OCI-LY3 (cell line): Measurements from ENCODE around the gene ZNF467.

ENCODE experiments used
- H2AFZ ChIP-seq: fragments of 200-600, 300-600 bp; shearing (Covaris generic); 2 replicates; pipeline ENCODE4 v1.6.0; 2014; ENCODE audit warnings: antibody characterized with exemption, low read depth, low read length
- H3K27ac ChIP-seq: fragments of 200-600, 300-600 bp; sonication (generic); 2 replicates; pipeline ENCODE4 v1.5.1; 2014; ENCODE audit warnings: mild to moderate bottlenecking, low read length, moderate library complexity, mixed read lengths
- H3K27me3 ChIP-seq: fragments of 200-600, 300-600 bp; sonication (generic); 2 replicates; pipeline ENCODE4 v1.6.1; 2014; ENCODE audit warnings: low read depth, low read length, mixed read lengths
- H3K36me3 ChIP-seq: fragments of 200-600, 300-600 bp; sonication (generic); replicated peaks from 2 replicates; pipeline ENCODE3; 2014; ENCODE audit warnings: low read depth, low read length, mixed read lengths
- H3K4me1 ChIP-seq: fragments of 300-600, 200-600 bp; sonication (generic); 2 replicates; pipeline ENCODE4 v1.6.1; 2014; ENCODE audit warnings: low read length, mixed read lengths
- H3K4me2 ChIP-seq: fragments of 200-600, 300-600 bp; sonication (generic); 2 replicates; pipeline ENCODE4 v1.6.1; 2014; ENCODE audit warnings: low read length, mixed read lengths
- H3K4me3 ChIP-seq: fragments of 300-600, 200-600 bp; sonication (generic); 2 replicates; pipeline ENCODE4 v1.5.1; 2014; ENCODE audit warnings: antibody characterized with exemption, mild to moderate bottlenecking, low read length, moderate library complexity
- H3K79me2 ChIP-seq: fragments of 300-600, 200-600 bp; shearing (Covaris generic); 2 replicates; pipeline ENCODE4 v1.6.1; 2014; ENCODE audit warnings: mild to moderate bottlenecking, low read length, mixed read lengths
- H3K9ac ChIP-seq: fragments of 300-600, 200-600 bp; shearing (Covaris generic); 2 replicates; pipeline ENCODE4 v1.6.0; 2014; ENCODE audit warnings: mild to moderate bottlenecking, low read length, moderate library complexity
- H3K9me3 ChIP-seq: fragments of 200-600, 300-600 bp; shearing (Covaris generic); 2 replicates; pipeline ENCODE4 v1.6.1; 2014; ENCODE audit warnings: low read length, mixed read lengths; ENCODE audit not compliant: insufficient read depth
- H4K20me1 ChIP-seq: fragments of 200-600, 300-600 bp; sonication (generic); 2 replicates; pipeline ENCODE4 v1.6.1; 2016; ENCODE audit warnings: low read length, mixed read lengths; ENCODE audit not compliant: insufficient read depth
- CTCF ChIP-seq: fragments of 200-600, 300-600 bp; sonication (generic); IDR thresholded peaks from 2 replicates; pipeline ENCODE4 v1.5.1; 2014; ENCODE audit warnings: antibody characterized with exemption, low read length, low read depth
- EZH2phosphoT487 ChIP-seq: fragments of 200-600 bp; shearing (Covaris generic); IDR thresholded peaks from 2 replicates; pipeline ENCODE4 v1.6.1; 2018; ENCODE audit warnings: antibody characterized with exemption, mixed run types, low read depth

Gene ZNF467

GRCh38 chr7:149793261-149793660, 19.9 kb upstream of the ZNF467 start:
- Histone ChIP-seq H3K36me3 (no peaks in the 10 kb centered on the region), H3K79me2 (no peaks in the 10 kb centered on the region), H3K4me2 (no peak overlapping the region), H3K27me3 (peaks cover 5% of the 10 kb centered on the region; the same call in 1 of the 2 replicates), H2AFZ (no peak overlapping the region), H3K4me1 (no peaks in the 10 kb centered on the region), H3K4me3 (no peak overlapping the region), H3K27ac (no peak overlapping the region), H3K9ac (no peak overlapping the region), H3K9me3 (no peaks in the 10 kb centered on the region), H4K20me1 (no peaks in the 10 kb centered on the region)
- TF ChIP-seq EZH2phosphoT487 = no peak
- TF ChIP-seq CTCF = no peak

- peaks cover 5% of the 10 kb centered on the region; the same call in 1 of the 2 replicates for H3K27me3 ChIP-seq
- TF ChIP-seq EZH2phosphoT487 = no peak
- no peak for TF ChIP-seq CTCF
- no peak overlapping the region for H3K4me3 ChIP-seq
These were observed 18.8 kb upstream of the ZNF467 start for GRCh38 chr7:149792220-149792595.

GRCh38 chr7:149791411-149792219, 18.2 kb upstream of the ZNF467 start:
- Histone ChIP-seq H3K4me3 (no peak overlapping the region), H3K27me3 (peaks cover 5% of the 10 kb centered on the region; the same call in 1 of the 2 replicates), H3K9ac (no peak overlapping the region), H3K27ac (no peak overlapping the region), H3K9me3 (no peaks in the 10 kb centered on the region), H4K20me1 (no peaks in the 10 kb centered on the region), H3K79me2 (no peaks in the 10 kb centered on the region), H3K4me1 (no peaks in the 10 kb centered on the region), H3K4me2 (no peak overlapping the region), H2AFZ (no peak overlapping the region), H3K36me3 (no peaks in the 10 kb centered on the region)
- no peak for TF ChIP-seq EZH2phosphoT487
- no peak for TF ChIP-seq CTCF

More at GRCh38 chr7:149792220-149792595, 18.8 kb upstream of the ZNF467 start:
- H3K9me3 ChIP-seq = no peaks in the 10 kb centered on the region
- H3K27ac ChIP-seq = no peak overlapping the region
- H2AFZ ChIP-seq = no peak overlapping the region
- no peak overlapping the region for H3K9ac ChIP-seq
- no peak overlapping the region for H3K4me2 ChIP-seq
- no peaks in the 10 kb centered on the region for H4K20me1 ChIP-seq
- H3K4me1 ChIP-seq = no peaks in the 10 kb centered on the region
- no peaks in the 10 kb centered on the region for H3K79me2 ChIP-seq
- H3K36me3 ChIP-seq = no peaks in the 10 kb centered on the region

GRCh38 chr7:149790754-149791360, 17.5 kb upstream of the ZNF467 start:
- Histone ChIP-seq H3K27ac (no peak overlapping the region), H3K4me2 (no peak overlapping the region), H2AFZ (no peak overlapping the region), H3K9ac (no peak overlapping the region), H3K9me3 (no peaks in the 10 kb centered on the region), H3K79me2 (no peaks in the 10 kb centered on the region), H3K36me3 (no peaks in the 10 kb centered on the region), H4K20me1 (no peaks in the 10 kb centered on the region), H3K4me3 (no peak overlapping the region), H3K27me3 (peaks cover 5% of the 10 kb centered on the region; the same call in 1 of the 2 replicates), H3K4me1 (no peaks in the 10 kb centered on the region)
- TF ChIP-seq CTCF (no peak), EZH2phosphoT487 (no peak)
